Sigmoid colon (tissue), 7 donors: ENCODE measurements around the gene PRKG1. TPM values are rescaled to one million over a fixed set of nuclear protein-coding genes. Genes with fewer than 3 reads are reported as not detected.

Experiments
- DNase-seq: peaks from one replicate; pipeline ENCODE4 v3.0.0-alpha.2; 2019
- H3K27ac ChIP-seq, 4 donors: fragments of 200-600 bp; sonication (generic); one replicate each; pipeline ENCODE4 v1.5.1; 2016 to 2019; ENCODE audit warnings: mild to moderate bottlenecking in 1 of 4
- H3K27me3 ChIP-seq, 3 donors: fragments of 200-600 bp; sonication (generic); one replicate each; pipeline ENCODE4 v1.5.1; 2019; ENCODE audit warnings: mild to moderate bottlenecking in 1 of 3
- H3K36me3 ChIP-seq, 4 donors: fragments of 200-600 bp; sonication (generic); one replicate each; pipeline ENCODE4 v1.5.1; 2016 to 2019
- H3K4me1 ChIP-seq, 4 donors: fragments of 200-600 bp; sonication (generic); one replicate each; pipeline ENCODE4 v1.5.1; 2017 to 2019
- H3K4me3 ChIP-seq, 4 donors: fragments of 200-600 bp; sonication (generic); one replicate each; pipeline ENCODE4 v1.5.1; 2017 to 2019; ENCODE audit warnings: mild to moderate bottlenecking in 2 of 4, moderate library complexity in 1 of 4
- H3K9me3 ChIP-seq, 4 donors: fragments of 200-600 bp in 3 of 4; sonication (generic) in 3 of 4; one replicate each; pipeline versions ENCODE4 v1.5.1 to v1.6.1; 2013 to 2019
- EP300 ChIP-seq, 4 donors: sonication (generic); formaldehyde crosslinking; IDR thresholded peaks; one replicate each; pipeline ENCODE4 v1.6.1; 2017; ENCODE audit warnings: antibody characterized with exemption in 4 of 4
- POLR2A ChIP-seq, 2 donors: fragments of 450-650 bp; IDR thresholded peaks; one replicate each; pipeline ENCODE4 v1.6.1; 2016; ENCODE audit warnings: antibody characterized with exemption in 2 of 2, mild to moderate bottlenecking in 2 of 2, moderate library complexity in 2 of 2
- POLR2AphosphoS5 ChIP-seq, 4 donors: sonication (generic); formaldehyde crosslinking; IDR thresholded peaks; one replicate each; pipeline ENCODE4 v1.6.1; 2017; ENCODE audit warnings: antibody characterized with exemption in 4 of 4
- WGBS, 2 donors: extraction: QIAGEN DNeasy Blood & Tissue Kit; methylation state at CpG; one replicate each; pipeline ENCODE4 v1.1.7; 2013; 5-methylcytosine and 5-hydroxymethylcytosine counted together
- intact Hi-C: fragments of 100-400 bp; cut with DNase I; formaldehyde crosslinking; loops from one replicate; pipeline ENCODE4 v1.15.1; 2023
- polyA plus RNA-seq, 3 donors: library from polyadenylated mRNA; stranded (reverse); fragments of 200-250 nt; gene quantifications; one replicate each; pipeline ENCODE4 v1.2.3, GENCODE V29; 2013
- total RNA-seq, 4 donors: library from RNA; depleted of rRNA; stranded (reverse); fragments of >200 nt; gene quantifications; one replicate each; pipeline ENCODE4 v1.1.0, GENCODE V29; 2016
- TF ChIP-seq, protein P1 (sequence below), 4 experiments: fragments of 450-650 bp in 3 of 4; fragments of 200-600 bp in 1 of 4; IDR thresholded peaks; one replicate each; pipeline ENCODE4 v1.5.1; 2016 to 2019; ENCODE audit warnings: antibody characterized with exemption in 4 of 4, mild to moderate bottlenecking in 3 of 4, moderate library complexity in 2 of 4
- donor health status: healthy with polysubstance abuse.
- donor health status: Bipolar disorder and iron deficiency.
- donor health status: healthy.

The PRKG1 gene
- total and polyA plus RNA-seq, 7 donors: 3.7 to 92.9 (median 60.2) TPM

DNA sequence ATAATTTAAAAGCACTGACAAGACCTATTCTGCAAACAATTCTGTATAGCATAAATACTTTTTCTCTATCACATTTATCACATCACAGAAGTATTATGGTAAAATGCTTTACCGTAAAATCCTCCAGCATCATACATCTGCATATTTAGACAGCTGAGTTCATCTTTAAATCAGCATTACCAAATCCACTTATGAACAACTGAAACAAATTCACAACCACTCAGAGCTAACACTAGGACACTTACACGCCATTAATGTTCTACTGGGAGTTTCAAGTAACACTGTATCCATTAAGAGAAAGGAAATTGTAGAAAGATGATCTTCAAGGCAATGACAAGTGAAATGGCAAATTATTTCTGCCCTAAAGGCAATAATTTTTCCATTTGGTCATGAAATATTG is 1134.1 kb downstream of the PRKG1 start:
- H3K4me3 ChIP-seq: no peak overlapping the region
- H3K36me3 ChIP-seq: no peaks in the 10 kb centered on the region
- no peaks in the 10 kb centered on the region for H3K27me3 ChIP-seq
- intact Hi-C loops: no loop called here
- H3K4me1 ChIP-seq: peaks cover 0 to 3% (median 1%) of the 10 kb centered on the region in 4 donors
- no peaks in the 10 kb centered on the region for H3K9me3 ChIP-seq
- H3K27ac ChIP-seq: no peak overlapping the region
- DNase-seq: no peak
- 93 to 96% methylated on average over 2 of the region's 2 CpGs for WGBS, 2 donors
- TF ChIP-seq POLR2A (IDR thresholded peaks at IDR 0.05) (no peak), POLR2AphosphoS5 (IDR thresholded peaks at IDR 0.05) (no peak), EP300 (IDR thresholded peaks at IDR 0.05) (no peak)
- TF ChIP-seq, protein P1, sequence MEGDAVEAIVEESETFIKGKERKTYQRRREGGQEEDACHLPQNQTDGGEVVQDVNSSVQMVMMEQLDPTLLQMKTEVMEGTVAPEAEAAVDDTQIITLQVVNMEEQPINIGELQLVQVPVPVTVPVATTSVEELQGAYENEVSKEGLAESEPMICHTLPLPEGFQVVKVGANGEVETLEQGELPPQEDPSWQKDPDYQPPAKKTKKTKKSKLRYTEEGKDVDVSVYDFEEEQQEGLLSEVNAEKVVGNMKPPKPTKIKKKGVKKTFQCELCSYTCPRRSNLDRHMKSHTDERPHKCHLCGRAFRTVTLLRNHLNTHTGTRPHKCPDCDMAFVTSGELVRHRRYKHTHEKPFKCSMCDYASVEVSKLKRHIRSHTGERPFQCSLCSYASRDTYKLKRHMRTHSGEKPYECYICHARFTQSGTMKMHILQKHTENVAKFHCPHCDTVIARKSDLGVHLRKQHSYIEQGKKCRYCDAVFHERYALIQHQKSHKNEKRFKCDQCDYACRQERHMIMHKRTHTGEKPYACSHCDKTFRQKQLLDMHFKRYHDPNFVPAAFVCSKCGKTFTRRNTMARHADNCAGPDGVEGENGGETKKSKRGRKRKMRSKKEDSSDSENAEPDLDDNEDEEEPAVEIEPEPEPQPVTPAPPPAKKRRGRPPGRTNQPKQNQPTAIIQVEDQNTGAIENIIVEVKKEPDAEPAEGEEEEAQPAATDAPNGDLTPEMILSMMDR (IDR thresholded peaks at IDR 0.05): no peak

DNA sequence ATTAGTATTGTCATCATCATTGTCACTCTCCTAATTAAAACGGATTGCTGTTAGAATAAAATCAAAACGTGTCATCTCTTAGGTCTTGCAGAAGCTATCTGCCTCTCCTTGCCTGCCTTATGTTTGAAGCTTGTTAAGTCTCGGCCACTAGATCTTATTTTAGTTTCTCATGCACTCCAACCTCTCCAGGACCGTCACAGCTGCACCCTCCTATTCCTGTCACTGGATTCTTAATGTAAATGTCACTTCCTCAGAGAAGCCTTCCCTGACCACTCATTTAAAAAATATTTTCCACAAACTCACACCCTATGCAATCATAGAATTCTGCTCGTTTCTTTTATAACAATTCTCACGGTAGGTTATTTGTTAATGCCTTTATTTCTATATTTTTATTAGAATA is 1135.9 kb downstream of the PRKG1 start:
- Histone ChIP-seq H3K9me3 (no peaks in the 10 kb centered on the region), H3K4me1 (peaks cover 0 to 7% (median 3%) of the 10 kb centered on the region in 4 donors), H3K36me3 (no peaks in the 10 kb centered on the region), H3K4me3 (no peak overlapping the region), H3K27me3 (no peaks in the 10 kb centered on the region), H3K27ac (no peak overlapping the region)
- intact Hi-C loops: loop anchor here (5.0 to 10.0 kb wide), 3 partner anchors 425 to 1143 kb away; no protein-coding TSS in a partner anchor
- no peak for DNase-seq
- WGBS, 2 donors: 52 to 80% methylated on average over 6 of the region's 6 CpGs
- no peak for TF ChIP-seq POLR2AphosphoS5 (IDR thresholded peaks at IDR 0.05)
- TF ChIP-seq, protein P1 (IDR thresholded peaks at IDR 0.05): no peak
- TF ChIP-seq POLR2A (IDR thresholded peaks at IDR 0.05): no peak
- no peak for TF ChIP-seq EP300 (IDR thresholded peaks at IDR 0.05)

DNA sequence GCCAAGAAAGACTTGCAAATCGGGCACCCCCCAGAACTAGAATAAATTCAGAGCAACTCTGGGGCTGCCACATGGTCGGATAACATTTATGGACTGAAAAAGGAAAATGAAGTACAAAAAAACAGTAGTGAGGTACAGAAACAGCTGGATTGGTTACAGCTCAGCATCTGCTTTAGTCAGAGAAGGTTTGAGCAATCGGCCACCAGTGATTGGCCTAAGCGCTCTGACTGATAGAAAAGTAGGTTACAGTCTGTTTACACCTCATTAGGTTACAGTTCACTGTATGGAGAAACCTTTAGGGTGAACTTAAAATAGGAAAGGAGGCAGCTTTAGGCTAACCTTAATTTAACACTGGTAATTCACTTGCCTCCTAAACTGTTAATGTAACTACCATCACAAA is 1137.8 kb downstream of the PRKG1 start:
- TF ChIP-seq, protein P1 (IDR thresholded peaks at IDR 0.05): no peak
- TF ChIP-seq POLR2A (IDR thresholded peaks at IDR 0.05) (no peak), EP300 (IDR thresholded peaks at IDR 0.05) (no peak), POLR2AphosphoS5 (IDR thresholded peaks at IDR 0.05) (no peak)
- no peak for DNase-seq
- intact Hi-C loops: loop anchor here (5.0 to 10.0 kb wide), 3 partner anchors 427 to 1145 kb away; no protein-coding TSS in a partner anchor
- no peak overlapping the region for H3K4me3 ChIP-seq
- H3K9me3 ChIP-seq: no peaks in the 10 kb centered on the region
- H3K36me3 ChIP-seq: no peaks in the 10 kb centered on the region
- peaks cover 0 to 7% (median 3%) of the 10 kb centered on the region in 4 donors for H3K4me1 ChIP-seq
- WGBS, 2 donors: 19 to 67% methylated on average over 4 of the region's 4 CpGs
- H3K27ac ChIP-seq: no peak overlapping the region
- no peaks in the 10 kb centered on the region for H3K27me3 ChIP-seq

DNA sequence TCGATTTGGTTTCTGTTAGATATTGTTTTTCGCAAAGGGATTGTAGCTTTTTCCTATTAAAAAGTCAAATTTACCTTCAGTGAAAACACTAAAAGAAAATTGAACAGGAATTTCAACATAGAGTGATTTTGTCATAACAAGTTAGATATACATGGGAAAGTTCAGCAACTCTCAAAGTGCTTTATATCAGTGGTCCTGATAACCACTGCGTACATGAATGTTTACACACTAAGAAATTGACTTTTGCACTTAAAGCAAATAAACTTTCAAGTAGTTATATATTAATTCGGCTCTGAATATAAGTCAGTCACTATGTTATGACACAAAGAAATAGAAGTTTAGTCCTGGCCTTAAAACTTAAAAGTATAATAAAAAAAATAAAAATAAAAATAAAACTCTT is 1138.5 kb downstream of the PRKG1 start:
- intact Hi-C loops: loop anchor here (5.0 to 10.0 kb wide), 3 partner anchors 428 to 1146 kb away; no protein-coding TSS in a partner anchor
- no peak overlapping the region for H3K27ac ChIP-seq
- WGBS, 2 donors: 18 to 60% methylated on average over 4 of the region's 4 CpGs
- no peaks in the 10 kb centered on the region for H3K9me3 ChIP-seq
- TF ChIP-seq EP300 (IDR thresholded peaks at IDR 0.05) (no peak), POLR2AphosphoS5 (IDR thresholded peaks at IDR 0.05) (no peak), POLR2A (IDR thresholded peaks at IDR 0.05) (no peak)
- TF ChIP-seq, protein P1 (IDR thresholded peaks at IDR 0.05): no peak
- H3K27me3 ChIP-seq: no peaks in the 10 kb centered on the region
- H3K4me3 ChIP-seq: no peak overlapping the region
- peaks cover 0 to 7% (median 3%) of the 10 kb centered on the region in 4 donors for H3K4me1 ChIP-seq
- DNase-seq: no peak
- H3K36me3 ChIP-seq: no peaks in the 10 kb centered on the region

DNA sequence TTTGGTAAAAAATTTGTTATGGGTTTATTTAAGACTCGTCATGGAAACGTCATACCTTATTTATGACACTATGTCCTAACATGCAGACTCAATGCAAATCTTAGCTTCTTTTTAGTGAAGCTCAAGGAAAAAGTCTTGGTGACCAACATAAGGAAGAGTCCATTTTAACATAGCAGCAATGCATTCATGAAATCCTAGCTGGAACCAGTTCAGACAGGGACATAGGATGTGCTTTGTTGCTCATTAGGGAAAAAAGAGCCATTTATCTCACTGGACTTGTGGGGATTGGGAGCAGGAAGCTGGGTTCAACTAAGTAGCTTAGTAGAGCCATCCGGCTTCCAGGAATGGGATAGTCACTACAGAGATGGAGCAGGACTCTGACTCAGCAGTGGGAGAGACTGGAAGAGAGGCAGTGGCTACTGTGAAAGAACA is 1139.0 kb downstream of the PRKG1 start:
- no peaks in the 10 kb centered on the region for H3K9me3 ChIP-seq
- WGBS, 2 donors: 29 to 74% methylated on average over 3 of the region's 3 CpGs
- no peak overlapping the region for H3K27ac ChIP-seq
- no peak overlapping the region for H3K4me3 ChIP-seq
- intact Hi-C loops: loop anchor here (5.0 to 10.0 kb wide), 3 partner anchors 429 to 1146 kb away; no protein-coding TSS in a partner anchor
- no peak for DNase-seq
- H3K27me3 ChIP-seq: no peaks in the 10 kb centered on the region
- TF ChIP-seq POLR2A (IDR thresholded peaks at IDR 0.05): no peak
- no peak for TF ChIP-seq POLR2AphosphoS5 (IDR thresholded peaks at IDR 0.05)
- no peak for TF ChIP-seq EP300 (IDR thresholded peaks at IDR 0.05)
- TF ChIP-seq, protein P1 (IDR thresholded peaks at IDR 0.05): no peak
- no peaks in the 10 kb centered on the region for H3K36me3 ChIP-seq
- H3K4me1 ChIP-seq: peaks cover 0 to 7% (median 3%) of the 10 kb centered on the region in 4 donors
